HG02870 (cell line): ENCODE results near the gene TMEM222.

Experiments used
- ATAC-seq: cut with Tn5 transposase; IDR thresholded peaks from one replicate; pipeline ENCODE4 v1.9.1; 2021; ENCODE audit warnings: mild to moderate bottlenecking, moderate library complexity; ENCODE audit not compliant: unreplicated experiment

TMEM222 gene

DNA sequence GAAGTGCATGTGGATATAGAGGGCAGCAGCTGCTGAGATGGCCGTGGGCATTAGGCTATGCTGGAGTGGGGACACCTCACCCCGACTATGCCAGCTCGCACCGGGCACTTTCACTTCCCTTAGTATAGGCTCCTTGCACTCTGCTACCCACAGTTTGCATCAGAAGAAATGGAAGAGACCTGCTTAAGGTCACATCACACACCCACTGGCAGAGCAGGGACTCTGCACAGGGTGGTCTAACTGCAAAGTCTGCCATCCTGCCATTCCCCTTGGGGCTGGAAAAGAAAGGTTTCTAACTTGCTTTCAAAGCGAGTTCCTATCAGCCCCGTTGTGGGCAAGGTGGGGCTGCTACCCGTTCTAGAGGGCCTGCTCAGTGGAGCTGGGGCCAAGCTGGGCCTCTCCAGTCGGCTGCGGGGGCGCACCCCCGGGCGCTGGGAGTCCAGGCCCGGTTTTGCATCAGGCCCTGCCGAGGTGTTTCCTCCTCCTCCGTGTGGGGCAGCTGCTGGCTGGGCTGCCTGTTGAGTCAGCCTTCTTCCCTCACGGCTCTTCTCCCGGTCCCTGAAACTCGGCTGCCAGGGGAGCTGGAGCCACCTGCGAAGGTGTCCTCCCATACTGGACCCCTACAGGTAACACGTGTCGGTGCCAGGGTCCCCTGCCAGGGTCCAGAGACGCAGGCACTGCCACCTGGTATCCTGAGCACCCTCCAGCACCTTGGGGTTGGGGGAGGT, 19.7 kb downstream of the TMEM222 start, which contains the start of gene SYTL1:
TSS of gene SYTL1 (plus strand) at position 498 of the 728 bp plus-strand sequence. CDS start 3,313 bp downstream, outside the sequence.
- no peak for ATAC-seq

GRCh38 chr1:27342391-27342777, 20.4 kb downstream of the TMEM222 start:
- no peak for ATAC-seq

DNA sequence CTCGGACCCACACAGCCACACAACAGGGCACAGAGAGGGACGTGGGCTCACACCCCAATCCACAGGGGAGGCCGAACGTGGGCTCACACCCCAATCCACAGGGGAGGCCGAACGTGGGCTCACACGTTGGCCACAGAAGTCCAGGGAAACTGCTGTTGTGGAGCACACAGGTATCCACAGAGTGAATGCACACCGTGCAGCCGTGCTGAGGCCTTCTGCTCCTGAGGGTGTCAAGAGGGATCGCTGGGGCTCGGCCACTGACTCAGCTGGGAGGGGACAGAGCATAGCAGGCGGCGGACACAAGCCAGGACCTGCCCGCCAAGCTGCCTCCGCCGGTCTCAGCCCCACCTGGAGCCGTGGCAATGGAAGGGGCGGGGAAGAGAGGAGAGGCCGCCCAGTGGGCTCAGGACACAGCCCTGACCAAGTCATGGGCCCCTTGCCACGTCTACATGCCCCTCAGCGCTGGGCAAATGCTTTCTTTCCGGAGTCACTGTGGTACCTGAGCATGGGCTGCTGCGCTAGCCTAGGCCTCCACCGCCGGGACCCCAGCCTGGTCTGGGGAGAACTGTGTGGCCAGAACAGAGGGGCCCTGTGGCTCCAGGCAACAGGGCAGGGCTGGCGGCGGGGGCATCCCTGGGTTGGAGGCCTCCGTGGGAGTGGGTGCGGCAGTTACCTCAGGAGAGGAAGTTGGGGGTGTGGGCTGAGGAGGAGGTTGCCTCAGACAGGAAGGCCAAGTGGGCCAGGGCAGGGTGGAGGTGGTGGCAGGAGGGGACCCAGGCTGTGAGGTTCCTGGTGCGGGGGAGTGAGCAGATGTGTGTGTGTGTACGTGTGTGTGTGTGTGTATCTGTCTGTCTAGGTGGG, 21.0 kb downstream of the TMEM222 start:
- ATAC-seq = no peak

DNA sequence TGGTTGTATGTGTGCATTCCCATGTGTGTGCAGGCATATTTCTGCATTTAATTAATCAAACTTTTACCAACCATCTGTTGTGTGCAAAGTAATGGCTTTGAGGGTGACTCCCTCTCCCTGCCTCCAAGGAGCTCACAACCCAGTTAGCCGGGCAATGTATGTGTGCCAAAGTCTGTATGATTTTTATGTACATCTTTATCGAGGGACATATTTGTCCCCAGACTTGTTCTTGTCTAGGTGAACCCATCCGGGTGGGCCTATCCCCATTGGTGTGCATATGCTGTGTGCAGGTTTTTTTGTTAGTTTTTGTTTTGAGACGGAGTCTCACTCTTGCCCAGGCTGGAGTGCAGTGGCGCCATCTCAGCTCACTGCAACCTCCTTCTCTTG, 21.7 kb downstream of the TMEM222 start:
- ATAC-seq = no peak

GRCh38 chr1:27345272-27345671, 23.3 kb downstream of the TMEM222 start:
- ATAC-seq = no peak

DNA sequence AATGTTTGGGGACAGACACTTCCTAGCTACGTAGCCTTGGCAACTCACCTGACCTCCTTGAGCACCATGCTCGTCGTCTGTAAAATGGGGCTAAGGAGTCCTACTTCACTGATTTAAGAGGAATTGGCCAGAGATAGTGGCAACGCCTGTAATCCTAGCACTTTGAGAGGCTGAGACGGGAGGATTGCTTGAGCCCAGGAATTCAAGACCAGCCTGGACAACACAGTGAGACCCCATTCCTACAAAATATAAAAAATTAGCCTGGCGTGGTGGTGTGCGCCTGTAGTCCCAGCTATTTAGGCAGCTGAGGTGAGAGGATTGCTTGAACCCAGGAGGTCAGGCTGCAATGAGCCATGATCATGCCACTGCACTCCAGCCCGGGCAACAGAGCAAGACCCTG, 24.4 kb downstream of the TMEM222 start:
- no peak for ATAC-seq

DNA sequence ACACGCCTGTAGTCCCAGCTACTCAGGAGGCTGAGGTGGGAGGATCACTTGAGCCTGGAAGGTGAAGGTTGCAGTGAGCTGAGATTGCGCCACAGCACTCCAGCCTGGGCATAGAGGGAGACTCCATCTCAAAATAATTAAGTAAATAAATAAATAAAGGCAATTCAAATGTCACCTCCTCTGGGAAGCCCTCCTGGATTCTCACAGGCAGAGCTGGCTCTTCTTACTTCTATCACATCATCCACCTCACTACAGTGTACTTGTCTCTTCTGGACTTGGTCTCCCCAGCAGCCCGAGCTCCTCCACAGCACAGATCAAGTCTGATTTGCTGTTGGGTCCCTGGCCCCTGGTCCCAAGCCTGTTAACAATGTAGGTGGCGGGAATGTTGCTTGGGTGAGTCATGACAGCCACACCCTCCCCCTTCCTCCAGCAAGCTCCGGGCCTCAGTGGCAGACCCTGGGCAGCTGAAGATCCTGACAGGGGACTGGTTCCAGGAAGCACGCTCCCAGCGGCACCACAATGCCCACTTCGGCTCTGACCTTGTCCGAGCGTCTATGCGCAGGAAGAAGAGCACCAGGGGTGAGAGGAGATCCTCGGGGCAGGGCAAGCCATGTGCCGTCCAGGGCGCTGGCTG, 25.1 kb downstream of the TMEM222 start:
- ATAC-seq = no peak

DNA sequence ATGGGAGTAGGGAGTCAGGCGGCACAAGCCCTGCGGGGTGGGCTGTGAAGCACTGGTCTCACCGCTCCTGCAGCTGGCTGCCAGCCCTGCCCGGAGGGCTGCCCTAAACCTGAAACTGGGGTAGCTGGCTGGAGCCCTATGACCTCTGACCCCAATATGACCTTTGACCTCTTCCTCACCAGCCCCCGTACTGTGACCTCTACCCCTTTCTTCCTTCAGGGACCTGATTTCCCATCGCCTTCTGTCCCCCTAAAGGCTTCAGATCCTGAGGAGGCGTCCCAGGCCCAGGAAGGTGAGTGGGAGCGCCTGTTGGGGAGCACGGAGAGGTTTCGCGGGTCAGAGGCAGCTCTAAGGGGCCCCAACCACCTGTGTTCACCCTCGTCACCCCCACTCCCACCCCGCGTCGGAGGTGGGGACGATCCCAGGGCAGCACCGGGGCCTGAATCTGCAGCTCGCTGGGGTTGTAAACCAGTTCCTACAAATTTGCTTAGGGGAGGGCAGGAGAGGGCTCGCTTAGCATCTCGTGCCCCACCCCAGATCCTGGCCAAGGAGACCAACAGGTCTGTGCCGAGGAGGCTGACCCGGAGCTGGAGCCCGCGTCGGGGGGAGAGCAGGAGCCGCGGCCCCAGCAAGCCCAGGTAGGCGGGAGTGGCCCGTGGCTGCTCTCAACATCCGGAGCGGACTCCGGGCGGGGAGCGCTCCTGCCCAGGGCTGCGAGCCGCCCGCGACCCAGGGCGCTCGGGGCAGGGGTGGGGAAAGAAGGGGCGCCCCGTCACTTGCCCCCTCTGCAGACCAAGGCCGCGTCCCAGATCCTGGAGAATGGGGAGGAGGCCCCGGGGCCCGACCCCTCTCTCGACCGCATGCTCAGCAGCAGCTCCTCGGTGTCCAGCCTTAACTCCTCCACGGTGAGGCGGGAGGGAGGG, 27.2 kb downstream of the TMEM222 start:
- no peak for ATAC-seq

GRCh38 chr1:27349784-27350662, 28.1 kb downstream of the TMEM222 start:
- no peak for ATAC-seq

DNA sequence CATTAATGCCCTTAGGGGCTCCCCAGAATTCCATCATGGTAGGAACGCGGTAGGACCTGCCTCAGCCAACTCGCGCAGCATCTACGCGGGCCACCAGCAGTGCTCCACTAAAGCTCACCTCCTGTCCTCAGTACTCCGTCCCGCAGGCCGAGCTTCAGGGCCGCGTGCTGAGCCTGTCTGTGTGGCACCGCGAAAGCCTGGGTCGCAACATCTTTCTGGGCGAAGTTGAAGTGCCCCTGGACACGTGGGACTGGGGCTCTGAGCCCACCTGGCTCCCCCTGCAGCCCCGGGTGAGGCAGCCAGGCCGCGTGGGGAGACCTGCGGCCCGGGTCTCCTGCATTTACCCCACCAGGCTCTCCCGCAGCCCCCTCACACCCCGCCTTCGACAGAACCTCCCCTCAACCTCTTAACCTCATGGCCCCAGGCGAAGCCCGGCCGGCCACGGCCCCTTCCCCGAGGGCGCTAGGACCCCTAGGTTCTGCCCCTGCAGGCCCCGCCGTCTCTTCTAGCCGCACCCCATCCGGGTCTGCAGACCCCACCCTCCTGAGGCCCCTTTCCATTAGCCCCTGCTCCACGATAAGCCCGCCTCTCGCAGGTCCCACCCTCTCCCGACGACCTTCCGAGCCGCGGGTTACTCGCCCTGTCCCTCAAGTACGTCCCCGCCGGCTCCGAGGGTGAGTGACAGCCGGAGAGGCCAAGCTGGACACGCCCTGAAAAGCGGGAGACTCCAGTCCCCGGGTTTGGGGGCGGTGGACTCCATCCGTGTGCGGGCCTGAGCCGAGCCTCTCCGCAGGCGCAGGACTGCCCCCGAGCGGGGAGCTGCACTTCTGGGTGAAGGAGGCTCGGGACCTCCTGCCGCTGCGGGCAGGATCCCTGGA, 28.9 kb downstream of the TMEM222 start:
- ATAC-seq = no peak

GRCh38 chr1:27351541-27352107, 29.7 kb downstream of the TMEM222 start:
- ATAC-seq = no peak

GRCh38 chr1:27353166-27353565, 31.2 kb downstream of the TMEM222 start:
- ATAC-seq = no peak

- ATAC-seq = no peak
These were observed 31.7 kb downstream of the TMEM222 start for GRCh38 chr1:27353629-27354028.

DNA sequence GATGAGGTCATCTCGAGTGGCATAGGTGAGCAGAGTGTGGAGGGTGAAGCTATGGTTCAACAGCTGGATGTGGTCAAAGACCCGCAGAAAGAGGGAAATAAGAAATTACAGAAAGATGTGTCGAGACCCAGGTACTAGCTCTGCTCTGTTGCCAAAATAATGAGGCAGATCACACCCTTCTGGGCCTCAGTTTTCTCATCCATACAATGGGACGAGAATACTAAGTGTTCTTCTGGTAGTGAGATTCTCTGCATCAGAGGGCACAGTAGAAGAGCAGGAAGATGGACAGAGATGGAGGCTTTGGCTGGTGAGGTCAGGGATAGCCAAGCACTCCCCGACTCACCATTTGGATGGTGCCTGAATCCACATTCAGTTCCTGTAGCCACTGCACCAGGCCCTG, 33.7 kb downstream of the TMEM222 start:
- no peak for ATAC-seq

DNA sequence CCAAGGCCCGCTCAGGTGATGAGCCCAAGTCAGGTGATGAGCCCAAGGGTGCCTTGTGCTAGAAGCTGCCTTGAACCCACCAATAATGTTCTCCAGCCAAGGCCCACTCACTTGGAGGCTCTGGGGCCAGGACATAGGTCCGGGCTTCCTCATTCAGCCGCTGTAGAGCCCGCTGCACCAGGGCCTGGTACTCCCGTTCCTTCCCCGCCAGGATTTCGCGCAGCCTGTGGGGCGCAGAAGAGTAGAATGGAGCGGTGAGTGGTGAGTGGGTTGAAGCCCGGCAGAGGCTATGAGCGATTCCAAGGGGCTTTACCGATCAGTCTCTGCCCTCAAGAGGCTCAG, 34.3 kb downstream of the TMEM222 start:
- no peak for ATAC-seq

- ATAC-seq = no peak
These were observed 34.8 kb downstream of the TMEM222 start for GRCh38 chr1:27356619-27357280.

- ATAC-seq = no peak
These were observed 35.5 kb downstream of the TMEM222 start for GRCh38 chr1:27357281-27358037.
